HepG2 (cell line): ENCODE results near the gene RPL36AL. TPM values are rescaled to one million over a fixed set of nuclear protein-coding genes. Genes with fewer than 3 reads are reported as not detected.

Experiments used
- ATM ChIP-seq: fragments of 450-650 bp; IDR thresholded peaks from 2 replicates; pipeline ENCODE4 v1.7.1; 2017; ENCODE audit warnings: mild to moderate bottlenecking, borderline replicate concordance
- BRD4 ChIP-seq: sonication (generic); formaldehyde crosslinking; IDR thresholded peaks from 2 replicates; pipeline ENCODE4 v1.4.0; 2020; ENCODE audit warnings: missing genetic modification reagents
- CBX2 ChIP-seq, 2 experiments: fragments of 200-600 bp in 1 of 2; sonication (generic); formaldehyde crosslinking in 1 of 2; IDR thresholded peaks; 2 replicates each; pipeline versions ENCODE4 v1.7.0 to v1.8.1; 2018 to 2022; ENCODE audit warnings: low read depth in 2 of 2, low read length in 1 of 2, mild to moderate bottlenecking in 1 of 2, missing genetic modification reagents in 1 of 2
- CHD4 ChIP-seq: fragments of 200-600 bp; sonication (generic); IDR thresholded peaks from 2 replicates; pipeline ENCODE4 v1.7.0; 2017; ENCODE audit warnings: mild to moderate bottlenecking, low read length, borderline replicate concordance
- GATAD2A ChIP-seq: IDR thresholded peaks from 2 replicates; pipeline ENCODE4 v1.6.1; 2016
- MIER3 ChIP-seq: IDR thresholded peaks from 2 replicates; pipeline ENCODE4 v1.6.1; 2016; ENCODE audit warnings: missing compliant biosample characterization, borderline replicate concordance
- MTA1 ChIP-seq: sonication (generic); formaldehyde crosslinking; IDR thresholded peaks from 2 replicates; pipeline ENCODE4 v1.4.0; 2020; ENCODE audit warnings: missing genetic modification reagents, mild to moderate bottlenecking, borderline replicate concordance
- NFYB ChIP-seq: sonication (generic); formaldehyde crosslinking; IDR thresholded peaks from 2 replicates; pipeline ENCODE4 v1.4.0; 2020; ENCODE audit warnings: missing genetic modification reagents
- PPARG ChIP-seq: conservative IDR thresholded peaks from 2 replicates; pipeline ENCODE4 v1.6.1; 2016; ENCODE audit warnings: missing biosample characterization, missing genetic modification reagents
- PRPF4 ChIP-seq: fragments of 200-400 bp; formaldehyde crosslinking; IDR thresholded peaks from 2 replicates; pipeline ENCODE4 v1.6.1; 2016; ENCODE audit warnings: low read length, low read depth; ENCODE audit not compliant: poor library complexity, severe bottlenecking
- SAFB2 ChIP-seq: sonication (generic); formaldehyde crosslinking; IDR thresholded peaks from 2 replicates; pipeline ENCODE4 v1.5.1; 2020; ENCODE audit warnings: missing genetic modification reagents, low read depth, mild to moderate bottlenecking, borderline replicate concordance
- SIN3A ChIP-seq: IDR thresholded peaks from 2 replicates; pipeline ENCODE4 v1.6.1; 2011; ENCODE audit warnings: low read depth, mild to moderate bottlenecking, control low read depth, low read length, borderline replicate concordance
- ZBTB21 ChIP-seq: sonication (generic); formaldehyde crosslinking; IDR thresholded peaks from 2 replicates; pipeline ENCODE4 v1.4.0; 2020; ENCODE audit warnings: missing genetic modification reagents
- ZNF30 ChIP-seq: sonication (generic); formaldehyde crosslinking; IDR thresholded peaks from 2 replicates; pipeline ENCODE4 v1.5.0; 2020; ENCODE audit warnings: mild to moderate bottlenecking, missing genetic modification reagents
- ZNF501 ChIP-seq: sonication (generic); formaldehyde crosslinking; IDR thresholded peaks from 2 replicates; pipeline ENCODE4 v1.5.1; 2020; ENCODE audit warnings: mild to moderate bottlenecking, moderate library complexity, missing genetic modification reagents
- polyA plus RNA-seq, 8 experiments: library from polyadenylated mRNA; depleted of rRNA in 3 of 8; stranded (reverse) in 7 of 8; unstranded in 1 of 8; fragments of >200 nt; fragmentation: Illumina TruSeq in 4 of 8; extraction: Trizol in 4 of 8; gene quantifications; 2 replicates each; pipeline versions ENCODE4 v1.2.1 to v1.2.3, GENCODE V29; 2011 to 2016; ENCODE audit warnings: low read depth in 4 of 8, missing spikeins in 1 of 8, mixed read lengths in 1 of 8; ENCODE audit not compliant: insufficient read depth in 1 of 8
- total RNA-seq, 5 experiments: library from RNA; depleted of rRNA; stranded (reverse); fragments of >200 nt; fragmentation: Illumina TruSeq; extraction: Trizol; gene quantifications; 2 replicates each; pipeline ENCODE4 v1.2.3, GENCODE V29; 2016; ENCODE audit warnings: low read depth in 1 of 5
- TF ChIP-seq, protein P1 (sequence below): sonication (generic); formaldehyde crosslinking; IDR thresholded peaks from 2 replicates; pipeline ENCODE4 v1.5.0; 2020; ENCODE audit warnings: missing genetic modification reagents
- TF ChIP-seq, protein P2 (sequence below): sonication (generic); formaldehyde crosslinking; IDR thresholded peaks from 2 replicates; pipeline ENCODE4 v1.4.0; 2020; ENCODE audit warnings: mild to moderate bottlenecking, low read depth, missing genetic modification reagents
- TF ChIP-seq, protein P3 (sequence below): sonication (generic); formaldehyde crosslinking; IDR thresholded peaks from 2 replicates; pipeline ENCODE4 v1.4.0; 2020; ENCODE audit warnings: mild to moderate bottlenecking, missing genetic modification reagents, borderline replicate concordance

Gene RPL36AL
- total and polyA plus RNA-seq, 2 of the 13 experiments (the other 11 are each of a cell fraction or from before 2014, with no cell fraction given): 90.0 to 294 TPM

DNA sequence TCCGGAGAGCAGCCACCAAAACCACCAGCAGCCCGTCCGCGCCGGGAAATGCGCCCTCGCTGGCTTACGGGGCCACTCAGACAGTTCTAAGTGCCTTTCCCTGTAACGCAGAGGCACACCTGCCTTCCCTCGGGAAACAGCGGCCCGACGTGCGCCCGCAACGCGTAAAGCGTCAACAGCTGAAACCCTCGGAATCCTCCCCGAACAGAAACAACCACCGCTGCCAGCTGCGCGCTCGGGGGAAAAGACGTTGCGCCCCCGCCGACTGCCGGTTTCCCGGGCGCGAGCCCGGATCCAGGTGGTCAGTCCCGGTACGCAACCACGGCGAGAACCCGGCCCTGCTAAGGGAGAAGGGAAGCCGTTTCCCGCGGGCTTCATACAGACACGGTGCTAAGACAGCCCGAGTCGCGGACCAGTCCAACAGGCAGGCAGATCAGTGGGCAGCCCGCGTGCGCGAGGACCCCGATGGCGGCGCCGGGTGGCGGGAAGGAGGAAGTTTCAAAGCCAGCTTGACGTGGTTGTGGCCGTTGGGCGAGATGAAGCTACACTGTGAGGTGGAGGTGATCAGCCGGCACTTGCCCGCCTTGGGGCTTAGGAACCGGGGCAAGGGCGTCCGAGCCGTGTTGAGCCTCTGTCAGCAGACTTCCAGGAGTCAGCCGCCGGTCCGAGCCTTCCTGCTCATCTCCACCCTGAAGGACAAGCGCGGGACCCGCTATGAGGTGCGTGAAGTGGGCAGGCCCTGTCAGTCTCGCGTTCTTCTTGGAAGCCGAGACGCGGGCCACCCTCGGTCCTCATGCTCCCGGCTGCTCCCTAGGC is 21.7 kb downstream of the RPL36AL start, which contains the start of gene LRR1 (continued):
- TF ChIP-seq, protein P1, sequence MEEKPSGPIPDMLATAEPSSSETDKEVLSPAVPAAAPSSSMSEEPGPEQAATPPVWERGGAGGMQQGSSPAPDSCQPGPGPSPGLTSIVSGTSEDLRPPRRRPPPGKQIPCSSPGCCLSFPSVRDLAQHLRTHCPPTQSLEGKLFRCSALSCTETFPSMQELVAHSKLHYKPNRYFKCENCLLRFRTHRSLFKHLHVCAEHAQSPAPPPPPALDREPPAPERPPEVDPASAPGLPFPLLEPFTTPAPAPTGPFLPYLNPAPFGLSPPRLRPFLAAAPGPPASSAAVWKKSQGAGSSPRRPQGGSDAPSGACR (CRISPR knock-in tag): no peak
- TF ChIP-seq, protein P2, sequence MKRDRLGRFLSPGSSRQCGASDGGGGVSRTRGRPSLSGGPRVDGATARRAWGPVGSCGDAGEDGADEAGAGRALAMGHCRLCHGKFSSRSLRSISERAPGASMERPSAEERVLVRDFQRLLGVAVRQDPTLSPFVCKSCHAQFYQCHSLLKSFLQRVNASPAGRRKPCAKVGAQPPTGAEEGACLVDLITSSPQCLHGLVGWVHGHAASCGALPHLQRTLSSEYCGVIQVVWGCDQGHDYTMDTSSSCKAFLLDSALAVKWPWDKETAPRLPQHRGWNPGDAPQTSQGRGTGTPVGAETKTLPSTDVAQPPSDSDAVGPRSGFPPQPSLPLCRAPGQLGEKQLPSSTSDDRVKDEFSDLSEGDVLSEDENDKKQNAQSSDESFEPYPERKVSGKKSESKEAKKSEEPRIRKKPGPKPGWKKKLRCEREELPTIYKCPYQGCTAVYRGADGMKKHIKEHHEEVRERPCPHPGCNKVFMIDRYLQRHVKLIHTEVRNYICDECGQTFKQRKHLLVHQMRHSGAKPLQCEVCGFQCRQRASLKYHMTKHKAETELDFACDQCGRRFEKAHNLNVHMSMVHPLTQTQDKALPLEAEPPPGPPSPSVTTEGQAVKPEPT (CRISPR knock-in tag): no peak
- TF ChIP-seq MTA1 (CRISPR knock-in tag): peak; percentile 63; the same call in 1 of the 2 replicates
- TF ChIP-seq MIER3: peak; percentile 84; the same call in 1 of the 2 replicates
- TF ChIP-seq ZNF501 (CRISPR knock-in tag): peak; percentile 98
- TF ChIP-seq CHD4: no peak
- TF ChIP-seq ZBTB21 (CRISPR knock-in tag): no peak
- no peak; the same call in none of the 2 replicates for TF ChIP-seq ZNF30 (CRISPR knock-in tag)
- TF ChIP-seq BRD4 (CRISPR knock-in tag): peak; percentile 79
- TF ChIP-seq GATAD2A (CRISPR knock-in tag): peak; percentile 46
- TF ChIP-seq PPARG: peak; percentile 49
- TF ChIP-seq CBX2 (IDR thresholded peaks at IDR 0.05; ENCODE audit: low read depth, low read length): no peak
- TF ChIP-seq CBX2 (CRISPR knock-in tag; IDR thresholded peaks at IDR 0.05; ENCODE audit: low read depth): no peak
- peak; percentile 21; the same call in 1 of the 2 replicates for TF ChIP-seq NFYB (CRISPR knock-in tag)
- TF ChIP-seq PRPF4: no peak
- TF ChIP-seq ATM: no peak
- TF ChIP-seq, protein P3, sequence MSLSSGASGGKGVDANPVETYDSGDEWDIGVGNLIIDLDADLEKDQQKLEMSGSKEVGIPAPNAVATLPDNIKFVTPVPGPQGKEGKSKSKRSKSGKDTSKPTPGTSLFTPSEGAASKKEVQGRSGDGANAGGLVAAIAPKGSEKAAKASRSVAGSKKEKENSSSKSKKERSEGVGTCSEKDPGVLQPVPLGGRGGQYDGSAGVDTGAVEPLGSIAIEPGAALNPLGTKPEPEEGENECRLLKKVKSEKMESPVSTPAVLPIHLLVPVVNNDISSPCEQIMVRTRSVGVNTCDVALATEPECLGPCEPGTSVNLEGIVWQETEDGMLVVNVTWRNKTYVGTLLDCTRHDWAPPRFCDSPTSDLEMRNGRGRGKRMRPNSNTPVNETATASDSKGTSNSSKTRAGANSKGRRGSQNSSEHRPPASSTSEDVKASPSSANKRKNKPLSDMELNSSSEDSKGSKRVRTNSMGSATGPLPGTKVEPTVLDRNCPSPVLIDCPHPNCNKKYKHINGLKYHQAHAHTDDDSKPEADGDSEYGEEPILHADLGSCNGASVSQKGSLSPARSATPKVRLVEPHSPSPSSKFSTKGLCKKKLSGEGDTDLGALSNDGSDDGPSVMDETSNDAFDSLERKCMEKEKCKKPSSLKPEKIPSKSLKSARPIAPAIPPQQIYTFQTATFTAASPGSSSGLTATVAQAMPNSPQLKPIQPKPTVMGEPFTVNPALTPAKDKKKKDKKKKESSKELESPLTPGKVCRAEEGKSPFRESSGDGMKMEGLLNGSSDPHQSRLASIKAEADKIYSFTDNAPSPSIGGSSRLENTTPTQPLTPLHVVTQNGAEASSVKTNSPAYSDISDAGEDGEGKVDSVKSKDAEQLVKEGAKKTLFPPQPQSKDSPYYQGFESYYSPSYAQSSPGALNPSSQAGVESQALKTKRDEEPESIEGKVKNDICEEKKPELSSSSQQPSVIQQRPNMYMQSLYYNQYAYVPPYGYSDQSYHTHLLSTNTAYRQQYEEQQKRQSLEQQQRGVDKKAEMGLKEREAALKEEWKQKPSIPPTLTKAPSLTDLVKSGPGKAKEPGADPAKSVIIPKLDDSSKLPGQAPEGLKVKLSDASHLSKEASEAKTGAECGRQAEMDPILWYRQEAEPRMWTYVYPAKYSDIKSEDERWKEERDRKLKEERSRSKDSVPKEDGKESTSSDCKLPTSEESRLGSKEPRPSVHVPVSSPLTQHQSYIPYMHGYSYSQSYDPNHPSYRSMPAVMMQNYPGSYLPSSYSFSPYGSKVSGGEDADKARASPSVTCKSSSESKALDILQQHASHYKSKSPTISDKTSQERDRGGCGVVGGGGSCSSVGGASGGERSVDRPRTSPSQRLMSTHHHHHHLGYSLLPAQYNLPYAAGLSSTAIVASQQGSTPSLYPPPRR (CRISPR knock-in tag): peak; percentile 66
- peak; percentile 81; the same call in 1 of the 2 replicates for TF ChIP-seq SAFB2
- TF ChIP-seq SIN3A: peak; percentile 88; the same call in 1 of the 2 replicates
